ENCODE results near the gene OR8K1. TPM values are rescaled to one million over a fixed set of nuclear protein-coding genes. Genes with fewer than 3 reads are reported as not detected.

The OR8K1 gene
- total RNA-seq, 2 experiments from 2014 or later, result not detected

DNA sequence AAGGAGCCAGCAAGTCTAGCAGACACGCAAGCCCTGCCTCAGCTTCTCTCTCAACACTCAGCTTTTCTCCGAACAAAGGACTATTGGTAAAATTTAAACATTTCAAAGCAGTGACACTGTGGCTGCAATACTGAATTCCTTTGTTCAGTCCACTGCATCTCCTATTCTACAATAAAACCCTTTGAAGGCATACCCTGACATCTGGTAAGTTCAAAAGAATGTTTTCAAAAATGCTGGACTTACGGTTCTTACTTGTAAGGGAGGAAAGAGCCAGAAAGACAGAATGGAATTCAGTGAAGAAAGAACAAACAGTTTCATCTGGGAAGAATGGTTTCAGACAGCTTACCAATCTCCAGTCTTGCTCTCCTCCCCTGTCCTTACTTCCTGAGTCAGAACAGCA, 12.7 kb upstream of the OR8K1 start:
- Mint-ChIP-seq H3K9me3 (peaks cover 7% of the 10 kb centered on the region), H3K36me3 (ENCODE audit: low read depth) (no peaks in the 10 kb centered on the region), H3K27me3 (no peaks in the 10 kb centered on the region), H3K27ac (no peak overlapping the region), H3K4me1 (ENCODE audit: low read depth) (no peaks in the 10 kb centered on the region), H3K4me3 (no peak overlapping the region)
- ATAC-seq, result no peak
- ChIA-PET CTCF (no interaction called here), POLR2A (no interaction called here)
- intact Hi-C loops (cut with micrococcal nuclease), result no loop called here
- TF ChIP-seq, protein P1, sequence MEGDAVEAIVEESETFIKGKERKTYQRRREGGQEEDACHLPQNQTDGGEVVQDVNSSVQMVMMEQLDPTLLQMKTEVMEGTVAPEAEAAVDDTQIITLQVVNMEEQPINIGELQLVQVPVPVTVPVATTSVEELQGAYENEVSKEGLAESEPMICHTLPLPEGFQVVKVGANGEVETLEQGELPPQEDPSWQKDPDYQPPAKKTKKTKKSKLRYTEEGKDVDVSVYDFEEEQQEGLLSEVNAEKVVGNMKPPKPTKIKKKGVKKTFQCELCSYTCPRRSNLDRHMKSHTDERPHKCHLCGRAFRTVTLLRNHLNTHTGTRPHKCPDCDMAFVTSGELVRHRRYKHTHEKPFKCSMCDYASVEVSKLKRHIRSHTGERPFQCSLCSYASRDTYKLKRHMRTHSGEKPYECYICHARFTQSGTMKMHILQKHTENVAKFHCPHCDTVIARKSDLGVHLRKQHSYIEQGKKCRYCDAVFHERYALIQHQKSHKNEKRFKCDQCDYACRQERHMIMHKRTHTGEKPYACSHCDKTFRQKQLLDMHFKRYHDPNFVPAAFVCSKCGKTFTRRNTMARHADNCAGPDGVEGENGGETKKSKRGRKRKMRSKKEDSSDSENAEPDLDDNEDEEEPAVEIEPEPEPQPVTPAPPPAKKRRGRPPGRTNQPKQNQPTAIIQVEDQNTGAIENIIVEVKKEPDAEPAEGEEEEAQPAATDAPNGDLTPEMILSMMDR (IDR thresholded peaks at IDR 0.05), result no peak
- no peak for DNase-seq

GRCh38 chr11:56340289-56340688, 5.5 kb upstream of the OR8K1 start:
- DNase-seq (no peak), ATAC-seq (no peak)
- ChIA-PET POLR2A (no interaction called here), CTCF (no interaction called here)
- H3K4me1 Mint-ChIP-seq (ENCODE audit: low read depth), result no peaks in the 10 kb centered on the region
- TF ChIP-seq, protein P1 (IDR thresholded peaks at IDR 0.05), result no peak
- intact Hi-C loops (cut with micrococcal nuclease), result no loop called here
- no peaks in the 10 kb centered on the region for H3K36me3 Mint-ChIP-seq (ENCODE audit: low read depth)
- H3K9me3 Mint-ChIP-seq, result peaks cover 35% of the 10 kb centered on the region
- no peak overlapping the region for H3K27ac Mint-ChIP-seq
- no peaks in the 10 kb centered on the region for H3K27me3 Mint-ChIP-seq
- H3K4me3 Mint-ChIP-seq, result no peak overlapping the region

GRCh38 chr11:56353991-56354390, 8.2 kb downstream of the OR8K1 start, which contains the start of gene OR8J1:
OR8J1 (plus strand) TSS chr11:56354291; CDS start chr11:56360247, 5,956 bp downstream.
- CTCF ChIA-PET, result no interaction called here
- no peaks in the 10 kb centered on the region for H3K27me3 Mint-ChIP-seq

GRCh38 chr11:56375324-56375723, 29.5 kb downstream of the OR8K1 start, which contains the start of gene OR8U1:
OR8U1 (plus strand) TSS chr11:56375624; CDS start chr11:56375624, 0 bp downstream.
- TF ChIP-seq, protein P1 (IDR thresholded peaks at IDR 0.05), result no peak
- DNase-seq (no peak), ATAC-seq (no peak)
- no peak within 1 kb of the TSS for H3K4me3 Mint-ChIP-seq
- ChIA-PET CTCF (no interaction called here), POLR2A (no interaction called here)
- H3K36me3 Mint-ChIP-seq (ENCODE audit: low read depth), result no peaks in the 10 kb centered on the region
- peaks cover 9% of the 10 kb centered on the region for H3K9me3 Mint-ChIP-seq
- intact Hi-C loops (cut with micrococcal nuclease), result no loop called here
- H3K27me3 Mint-ChIP-seq, result no peaks in the 10 kb centered on the region
- H3K4me1 Mint-ChIP-seq (ENCODE audit: low read depth), result no peaks in the 10 kb centered on the region
- no peak within 1 kb of the TSS for H3K27ac Mint-ChIP-seq

More at GRCh38 chr11:56353991-56354390, 8.2 kb downstream of the OR8K1 start, which contains the start of gene OR8J1:
- DNase-seq (no peak), ATAC-seq (no peak)
- H3K9me3 Mint-ChIP-seq, result peaks cover 8% of the 10 kb centered on the region
- POLR2A ChIA-PET, result no interaction called here
- no peak within 1 kb of the TSS for H3K4me3 Mint-ChIP-seq
- TF ChIP-seq, protein P1 (IDR thresholded peaks at IDR 0.05), result no peak
- H3K27ac Mint-ChIP-seq, result no peak within 1 kb of the TSS
- no peaks in the 10 kb centered on the region for H3K4me1 Mint-ChIP-seq (ENCODE audit: low read depth)
- H3K36me3 Mint-ChIP-seq (ENCODE audit: low read depth), result no peaks in the 10 kb centered on the region
- intact Hi-C loops (cut with micrococcal nuclease), result no loop called here

DNA sequence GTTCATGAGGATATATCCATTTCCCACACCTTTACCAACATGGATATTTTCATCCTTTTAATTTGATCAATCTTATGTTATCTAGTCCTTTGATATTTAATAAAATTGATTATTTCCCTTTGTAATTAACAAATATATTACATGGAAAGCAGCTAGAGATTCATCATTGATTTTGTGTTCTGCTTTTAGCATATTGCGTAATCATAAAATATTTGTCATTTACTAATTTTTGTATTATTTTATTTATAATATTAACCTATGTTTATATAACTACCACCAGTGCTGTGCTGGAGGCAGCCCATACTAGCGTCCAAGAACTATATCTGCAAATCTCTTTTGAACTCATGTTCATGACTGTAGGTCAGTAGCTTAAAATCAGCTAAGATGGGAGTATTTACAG, 34.3 kb downstream of the OR8K1 start:
- no peak overlapping the region for H3K4me3 Mint-ChIP-seq
- DNase-seq (no peak), ATAC-seq (no peak)
- ChIA-PET CTCF (no interaction called here), POLR2A (no interaction called here)
- intact Hi-C loops (cut with micrococcal nuclease), result no loop called here
- H3K9me3 Mint-ChIP-seq, result peaks cover 8% of the 10 kb centered on the region
- TF ChIP-seq, protein P1 (IDR thresholded peaks at IDR 0.05), result no peak
- no peak overlapping the region for H3K27ac Mint-ChIP-seq
- no peaks in the 10 kb centered on the region for H3K27me3 Mint-ChIP-seq
- H3K4me1 Mint-ChIP-seq (ENCODE audit: low read depth), result no peaks in the 10 kb centered on the region
- no peaks in the 10 kb centered on the region for H3K36me3 Mint-ChIP-seq (ENCODE audit: low read depth)
